OCI-LY7 (cell line): Measurements from ENCODE around the gene ARL17A. TPM values are rescaled to one million over a fixed set of nuclear protein-coding genes. Genes with fewer than 3 reads are reported as not detected.
"Not testable (repeated sequence)": the region's sequence is repeated elsewhere in the genome, so short reads cannot be mapped to it uniquely, and the experiment has no call there.

Source experiments
- BruUV-seq: library from RNA; stranded (reverse); fragments of 400-500 nt; replicated peaks from 2 replicates; lab custom pipeline; 2021; lab: Mats Ljungman, UMichigan
- CTCF ChIA-PET: fragments of 300-600 bp; sonication (Branson Sonifier 250); formaldehyde crosslinking; loops from one replicate; lab custom pipeline; 2022; ENCODE audit warnings: antibody characterized with exemption; ENCODE audit not compliant: unreplicated experiment; lab: Charles Lee
- POLR2A ChIA-PET: fragments of 300-600 bp; sonication (Branson Sonifier 250); formaldehyde crosslinking; loops from one replicate; lab custom pipeline; 2022; ENCODE audit warnings: antibody characterized with exemption; lab: Charles Lee
- DNase-seq: peaks from one replicate; pipeline ENCODE4 v3.0.0-alpha.2; 2015; ENCODE audit warnings: low spot score
- H2AFZ ChIP-seq: fragments of 200-600 bp; sonication (generic), shearing (Covaris generic); 2 replicates; pipeline ENCODE4 v1.6.1; 2014; ENCODE audit warnings: mild to moderate bottlenecking, antibody characterized with exemption, low read length, moderate library complexity
- H3K27ac ChIP-seq: fragments of 200-600 bp; sonication (generic); 2 replicates; pipeline ENCODE4 v1.5.1; 2014; ENCODE audit warnings: mixed run types, low read depth, mild to moderate bottlenecking, moderate library complexity, low read length, inconsistent platforms; ENCODE audit not compliant: poor library complexity, severe bottlenecking
- H3K36me3 ChIP-seq: fragments of 200-600 bp; sonication (generic); 2 replicates; pipeline ENCODE4 v1.6.1; 2014; ENCODE audit warnings: mild to moderate bottlenecking, antibody characterized with exemption, low read length, moderate library complexity, mixed read lengths; ENCODE audit not compliant: insufficient read depth
- H3K4me1 ChIP-seq: fragments of 200-600 bp; sonication (generic); 2 replicates; pipeline ENCODE4 v1.5.1; 2014; ENCODE audit warnings: mild to moderate bottlenecking, low read length; ENCODE audit not compliant: insufficient read depth, poor library complexity, severe bottlenecking
- H3K4me2 ChIP-seq: fragments of 200-600 bp; sonication (generic); 2 replicates; pipeline ENCODE4 v1.6.1; 2014; ENCODE audit warnings: mild to moderate bottlenecking, low read length
- H3K4me3 ChIP-seq: fragments of 200-600 bp; sonication (generic); 2 replicates; pipeline ENCODE4 v1.5.1; 2014; ENCODE audit warnings: mild to moderate bottlenecking, low read depth, low read length; ENCODE audit not compliant: poor library complexity, severe bottlenecking
- H3K79me2 ChIP-seq: fragments of 200-600 bp; sonication (generic); 2 replicates; pipeline ENCODE4 v1.6.1; 2016; ENCODE audit warnings: low read depth, mild to moderate bottlenecking, low read length, moderate library complexity, mixed read lengths; ENCODE audit not compliant: insufficient read depth
- H3K9me2 ChIP-seq: fragments of 200-600 bp; sonication (generic); 2 replicates; pipeline ENCODE4 v1.6.1; 2016; ENCODE audit warnings: mild to moderate bottlenecking, low read length, mixed read lengths; ENCODE audit not compliant: insufficient read depth
- H3K9me3 ChIP-seq: fragments of 200-600 bp; sonication (generic); 2 replicates; pipeline ENCODE4 v1.6.1; 2014; ENCODE audit warnings: mild to moderate bottlenecking, mixed run types, low read length, mixed read lengths
- H4K20me1 ChIP-seq: fragments of 200-600 bp; sonication (generic); 2 replicates; pipeline ENCODE4 v1.6.1; 2014; ENCODE audit warnings: mild to moderate bottlenecking, antibody characterized with exemption, low read length, moderate library complexity, mixed read lengths; ENCODE audit not compliant: insufficient read depth
- intact Hi-C: fragments of 100-400 bp; cut with micrococcal nuclease; formaldehyde crosslinking; loops from one replicate; pipeline ENCODE4 v1.10.0; 2022; ENCODE audit not compliant: unreplicated experiment
- small RNA-seq: library from RNA; depleted of rRNA; stranded (forward); fragments of <200 nt; gene quantifications from one replicate; pipeline ENCODE3, GENCODE V24; 2014
- total RNA-seq, 2 experiments: library from RNA; depleted of rRNA in 1 of 2; stranded (reverse); fragments of >200 nt in 1 of 2; shearing (Covaris generic) in 1 of 2; gene quantifications; 2 replicates each; pipeline ENCODE4 v1.2.3, GENCODE V29; 2014 to 2022

The ARL17A gene
- total RNA-seq, 2 experiments from 2014 or later = 23.9 to 38.7 TPM

GRCh38 chr17:46467618-46468017 lies 111.9 kb downstream of the ARL17A start:
- H3K9me2 ChIP-seq, DNase-seq, H3K4me3 ChIP-seq, H3K79me2 ChIP-seq, H2AFZ ChIP-seq, CTCF ChIA-PET, H4K20me1 ChIP-seq, BruUV-seq, H3K9me3 ChIP-seq, H3K4me1 ChIP-seq, POLR2A ChIA-PET, H3K36me3 ChIP-seq, H3K4me2 ChIP-seq, H3K27ac ChIP-seq, intact Hi-C loops: not testable (repeated sequence)

Small RNA genes within 50 kb of the gene (small RNA-seq; reads per million reads assigned to genes)
- gene RN7SL199P = not detected

Other genes with a start within 250 kb of the ARL17A start
- gene ARL17B, start 217.9 kb downstream of the ARL17A start, total RNA-seq (2014; rRNA removed; shearing (Covaris generic)) = 15.5 and 36.9 TPM in 2 replicates
- 29.1 and 29.7 TPM in 2 replicates for gene ARL17B, start 217.9 kb downstream of the ARL17A start, total RNA-seq (2022)
- gene LRRC37A2, start 67.2 kb downstream of the ARL17A start, total RNA-seq (2014; rRNA removed; shearing (Covaris generic)) = 21.5 and 21.6 TPM in 2 replicates
- gene LRRC37A2, start 67.2 kb downstream of the ARL17A start, total RNA-seq (2022) = 20.9 and 21.0 TPM in 2 replicates
- gene NSF, start 11.0 kb upstream of the ARL17A start, total RNA-seq (2014; rRNA removed; shearing (Covaris generic)) = 27.2 and 35.3 TPM in 2 replicates
- 42.5 TPM in 2 replicates for gene NSF, start 11.0 kb upstream of the ARL17A start, total RNA-seq (2022)
- 4.9 and 5.6 TPM in 2 replicates for gene WNT3, start 239.0 kb upstream of the ARL17A start, total RNA-seq (2014; rRNA removed; shearing (Covaris generic))
- gene WNT3, start 239.0 kb upstream of the ARL17A start, total RNA-seq (2022) = 5.1 and 5.5 TPM in 2 replicates